Endometrial microvascular endothelial cells (primary cell): ENCODE measurements around the gene C1QTNF6. TPM values are rescaled to one million over a fixed set of nuclear protein-coding genes. Genes with fewer than 3 reads are reported as not detected.

Source experiments
- in situ Hi-C: cut with HindIII; loops from 2 replicates; pipeline ENCODE4 v1.10.0; 2017; ENCODE audit warnings: low sequenced_read_pairs, low pct_unique_long_range_greater_than_20kb; ENCODE audit errors: inconsistent ontology term
- total RNA-seq: library from RNA; depleted of rRNA; stranded (reverse); fragments of >200 nt; gene quantifications from one replicate; pipeline ENCODE4 v1.2.3, GENCODE V29; 2015; ENCODE audit errors: inconsistent ontology term

The C1QTNF6 gene
- total RNA-seq, 1 donor from 2014 or later: 2.8 TPM

GRCh38 chr22:37224757-37225420, 36.8 kb upstream of the C1QTNF6 start:
- in situ Hi-C loops: no loop called here

GRCh38 chr22:37223965-37224551, 36.0 kb upstream of the C1QTNF6 start:
- in situ Hi-C loops: no loop called here

- in situ Hi-C loops: no loop called here
Observed at GRCh38 chr22:37222440-37222971, 34.5 kb upstream of the C1QTNF6 start.

GRCh38 chr22:37221424-37222333, 33.6 kb upstream of the C1QTNF6 start:
- in situ Hi-C loops: no loop called here

- in situ Hi-C loops: no loop called here
Observed at GRCh38 chr22:37220543-37220981, 32.5 kb upstream of the C1QTNF6 start.

GRCh38 chr22:37219533-37219932, 31.5 kb upstream of the C1QTNF6 start:
- in situ Hi-C loops: no loop called here

- in situ Hi-C loops: no loop called here
Observed at GRCh38 chr22:37218771-37219411, 30.8 kb upstream of the C1QTNF6 start.

GRCh38 chr22:37218399-37218770, 30.3 kb upstream of the C1QTNF6 start:
- in situ Hi-C loops: no loop called here

- in situ Hi-C loops: no loop called here
Observed at GRCh38 chr22:37215890-37216289, 27.8 kb upstream of the C1QTNF6 start.

- in situ Hi-C loops: no loop called here
Observed at GRCh38 chr22:37214731-37215030, 26.6 kb upstream of the C1QTNF6 start.

GRCh38 chr22:37213941-37214730, 26.1 kb upstream of the C1QTNF6 start:
- in situ Hi-C loops: no loop called here

- in situ Hi-C loops: no loop called here
Observed at GRCh38 chr22:37213218-37213855, 25.3 kb upstream of the C1QTNF6 start.

GRCh38 chr22:37212174-37212906, 24.3 kb upstream of the C1QTNF6 start, which contains the start of gene SSTR3:
SSTR3 (minus strand) TSS chr22:37212477; CDS start chr22:37207803, 4,674 bp downstream.
- in situ Hi-C loops: no loop called here

GRCh38 chr22:37211866-37212173, 23.8 kb upstream of the C1QTNF6 start:
- in situ Hi-C loops: no loop called here

- in situ Hi-C loops: no loop called here
Observed at GRCh38 chr22:37211075-37211865, 23.2 kb upstream of the C1QTNF6 start.

- in situ Hi-C loops: no loop called here
Observed at GRCh38 chr22:37210041-37210803, 22.2 kb upstream of the C1QTNF6 start.
